A549 (cell line): ENCODE data around the gene EIF3A.

Source experiments
- EHMT2 ChIP-seq: fragments of 200-600 bp; sonication (generic); IDR thresholded peaks from 2 replicates; pipeline ENCODE4 v1.6.1; 2016; ENCODE audit warnings: antibody characterized with exemption, low read depth, mild to moderate bottlenecking, moderate library complexity
- EP300 ChIP-seq, 2 experiments: fragments of >200 bp; sonication (Bioruptor Twin); formaldehyde crosslinking; IDR thresholded peaks; 2 replicates in 1 of 2; 3 replicates in 1 of 2; pipeline ENCODE4 v1.6.1; 2016 to 2017
- HDAC2 ChIP-seq: fragments of 200-600 bp; sonication (generic); IDR thresholded peaks from 2 replicates; pipeline ENCODE4 v1.6.1; 2016
- NFE2L2 ChIP-seq: fragments of 150-350 bp; conservative IDR thresholded peaks from 2 replicates; pipeline ENCODE4 v1.6.1; 2014; ENCODE audit warnings: low read length
- POLR2A ChIP-seq: IDR thresholded peaks from 2 replicates; pipeline ENCODE4 v1.6.1; 2012; ENCODE audit warnings: mild to moderate bottlenecking, low read length
- RAD21 ChIP-seq, 2 experiments: fragments of >200 bp in 1 of 2; sonication (Bioruptor Twin) in 1 of 2; formaldehyde crosslinking in 1 of 2; IDR thresholded peaks in 1 of 2; conservative IDR thresholded peaks in 1 of 2; 2 replicates in 1 of 2; 3 replicates in 1 of 2; pipeline ENCODE4 v1.6.1; 2012 to 2018; ENCODE audit warnings: inconsistent platforms in 1 of 2
- RCOR1 ChIP-seq: fragments of 150-350 bp; IDR thresholded peaks from 2 replicates; pipeline ENCODE4 v1.6.1; 2014; ENCODE audit warnings: antibody characterized with exemption, low read length, low read depth
- TF ChIP-seq, protein P1 (sequence below): fragments of 200-600 bp; sonication (generic); IDR thresholded peaks from 2 replicates; pipeline ENCODE4 v1.6.1; 2016; ENCODE audit warnings: antibody characterized with exemption, mild to moderate bottlenecking, moderate library complexity
- TF ChIP-seq, protein P2 (sequence below): IDR thresholded peaks from 2 replicates; pipeline ENCODE4 v1.6.1; 2012
- TF ChIP-seq, protein P3 (sequence below): fragments of 250-450 bp; sonication (Bioruptor Pico); IDR thresholded peaks from 2 replicates; pipeline ENCODE4 v1.5.0; 2020; ENCODE audit warnings: low read depth, mild to moderate bottlenecking, moderate library complexity
- TF ChIP-seq, protein P4 (sequence below): fragments of >200 bp; sonication (Bioruptor Twin); formaldehyde crosslinking; IDR thresholded peaks from 3 replicates; pipeline ENCODE4 v1.5.1; 2016
- TF ChIP-seq, protein P5 (sequence below): fragments of >200 bp; sonication (Bioruptor Twin); formaldehyde crosslinking; IDR thresholded peaks from 2 replicates; pipeline ENCODE4 v1.6.1; 2016
- TF ChIP-seq, protein P6 (sequence below): fragments of 150-350 bp; IDR thresholded peaks from 2 replicates; pipeline ENCODE4 v1.6.1; 2014; ENCODE audit warnings: low read depth, mild to moderate bottlenecking, low read length
- TF ChIP-seq, protein P7 (sequence below): fragments of 250-450 bp; sonication (Bioruptor Pico); IDR thresholded peaks from 2 replicates; pipeline ENCODE4 v1.5.0; 2021; ENCODE audit warnings: mild to moderate bottlenecking, moderate library complexity, borderline replicate concordance

DNA sequence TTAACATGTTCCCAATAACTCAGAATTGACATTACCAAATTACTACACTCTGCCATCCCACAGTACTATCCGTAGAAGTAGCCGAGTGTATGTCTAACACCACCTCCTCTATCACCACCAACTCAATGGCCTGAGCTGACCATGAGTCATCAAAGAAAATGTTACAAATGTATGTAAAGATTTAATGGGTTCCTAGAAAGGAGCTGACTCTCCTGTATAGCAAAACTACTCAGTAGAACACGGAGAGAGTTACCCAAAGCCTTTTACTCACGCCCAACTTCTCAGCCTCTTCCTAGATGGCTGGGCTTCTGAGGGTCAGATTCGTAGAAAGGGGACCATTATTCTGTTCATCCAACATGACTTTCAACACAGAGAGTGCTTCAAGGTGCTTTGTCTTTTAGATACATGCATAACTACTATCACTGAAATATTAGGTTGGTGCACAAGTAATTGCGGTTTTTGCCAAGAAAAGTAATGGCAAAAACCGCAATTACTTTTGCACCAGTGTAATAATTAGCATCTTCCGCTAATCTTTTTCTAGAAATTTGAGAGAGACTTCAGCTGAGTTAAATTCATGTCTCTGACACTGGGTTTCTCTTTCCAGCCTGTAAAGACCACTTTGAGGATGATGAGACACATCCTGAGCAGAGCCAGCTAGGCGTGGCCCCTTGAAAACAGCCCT lies 75.1 kb downstream of the EIF3A start:
- TF ChIP-seq, protein P1, sequence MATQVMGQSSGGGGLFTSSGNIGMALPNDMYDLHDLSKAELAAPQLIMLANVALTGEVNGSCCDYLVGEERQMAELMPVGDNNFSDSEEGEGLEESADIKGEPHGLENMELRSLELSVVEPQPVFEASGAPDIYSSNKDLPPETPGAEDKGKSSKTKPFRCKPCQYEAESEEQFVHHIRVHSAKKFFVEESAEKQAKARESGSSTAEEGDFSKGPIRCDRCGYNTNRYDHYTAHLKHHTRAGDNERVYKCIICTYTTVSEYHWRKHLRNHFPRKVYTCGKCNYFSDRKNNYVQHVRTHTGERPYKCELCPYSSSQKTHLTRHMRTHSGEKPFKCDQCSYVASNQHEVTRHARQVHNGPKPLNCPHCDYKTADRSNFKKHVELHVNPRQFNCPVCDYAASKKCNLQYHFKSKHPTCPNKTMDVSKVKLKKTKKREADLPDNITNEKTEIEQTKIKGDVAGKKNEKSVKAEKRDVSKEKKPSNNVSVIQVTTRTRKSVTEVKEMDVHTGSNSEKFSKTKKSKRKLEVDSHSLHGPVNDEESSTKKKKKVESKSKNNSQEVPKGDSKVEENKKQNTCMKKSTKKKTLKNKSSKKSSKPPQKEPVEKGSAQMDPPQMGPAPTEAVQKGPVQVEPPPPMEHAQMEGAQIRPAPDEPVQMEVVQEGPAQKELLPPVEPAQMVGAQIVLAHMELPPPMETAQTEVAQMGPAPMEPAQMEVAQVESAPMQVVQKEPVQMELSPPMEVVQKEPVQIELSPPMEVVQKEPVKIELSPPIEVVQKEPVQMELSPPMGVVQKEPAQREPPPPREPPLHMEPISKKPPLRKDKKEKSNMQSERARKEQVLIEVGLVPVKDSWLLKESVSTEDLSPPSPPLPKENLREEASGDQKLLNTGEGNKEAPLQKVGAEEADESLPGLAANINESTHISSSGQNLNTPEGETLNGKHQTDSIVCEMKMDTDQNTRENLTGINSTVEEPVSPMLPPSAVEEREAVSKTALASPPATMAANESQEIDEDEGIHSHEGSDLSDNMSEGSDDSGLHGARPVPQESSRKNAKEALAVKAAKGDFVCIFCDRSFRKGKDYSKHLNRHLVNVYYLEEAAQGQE = no peak
- TF ChIP-seq HDAC2 (no peak), EP300 (IDR thresholded peaks at IDR 0.05) (no peak), EHMT2 (no peak), NFE2L2 (no peak), RAD21 (conservative IDR thresholded peaks at IDR 0.05 in 1 of 2, IDR thresholded peaks at IDR 0.05 in 1 of 2) (no peak), RCOR1 (no peak), POLR2A (no peak)
- TF ChIP-seq, protein P2, sequence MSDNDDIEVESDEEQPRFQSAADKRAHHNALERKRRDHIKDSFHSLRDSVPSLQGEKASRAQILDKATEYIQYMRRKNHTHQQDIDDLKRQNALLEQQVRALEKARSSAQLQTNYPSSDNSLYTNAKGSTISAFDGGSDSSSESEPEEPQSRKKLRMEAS = no peak
- TF ChIP-seq, protein P3, sequence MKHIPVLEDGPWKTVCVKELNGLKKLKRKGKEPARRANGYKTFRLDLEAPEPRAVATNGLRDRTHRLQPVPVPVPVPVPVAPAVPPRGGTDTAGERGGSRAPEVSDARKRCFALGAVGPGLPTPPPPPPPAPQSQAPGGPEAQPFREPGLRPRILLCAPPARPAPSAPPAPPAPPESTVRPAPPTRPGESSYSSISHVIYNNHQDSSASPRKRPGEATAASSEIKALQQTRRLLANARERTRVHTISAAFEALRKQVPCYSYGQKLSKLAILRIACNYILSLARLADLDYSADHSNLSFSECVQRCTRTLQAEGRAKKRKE (CRISPR knock-in tag) = no peak
- TF ChIP-seq, protein P4, sequence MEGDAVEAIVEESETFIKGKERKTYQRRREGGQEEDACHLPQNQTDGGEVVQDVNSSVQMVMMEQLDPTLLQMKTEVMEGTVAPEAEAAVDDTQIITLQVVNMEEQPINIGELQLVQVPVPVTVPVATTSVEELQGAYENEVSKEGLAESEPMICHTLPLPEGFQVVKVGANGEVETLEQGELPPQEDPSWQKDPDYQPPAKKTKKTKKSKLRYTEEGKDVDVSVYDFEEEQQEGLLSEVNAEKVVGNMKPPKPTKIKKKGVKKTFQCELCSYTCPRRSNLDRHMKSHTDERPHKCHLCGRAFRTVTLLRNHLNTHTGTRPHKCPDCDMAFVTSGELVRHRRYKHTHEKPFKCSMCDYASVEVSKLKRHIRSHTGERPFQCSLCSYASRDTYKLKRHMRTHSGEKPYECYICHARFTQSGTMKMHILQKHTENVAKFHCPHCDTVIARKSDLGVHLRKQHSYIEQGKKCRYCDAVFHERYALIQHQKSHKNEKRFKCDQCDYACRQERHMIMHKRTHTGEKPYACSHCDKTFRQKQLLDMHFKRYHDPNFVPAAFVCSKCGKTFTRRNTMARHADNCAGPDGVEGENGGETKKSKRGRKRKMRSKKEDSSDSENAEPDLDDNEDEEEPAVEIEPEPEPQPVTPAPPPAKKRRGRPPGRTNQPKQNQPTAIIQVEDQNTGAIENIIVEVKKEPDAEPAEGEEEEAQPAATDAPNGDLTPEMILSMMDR = no peak
- TF ChIP-seq, protein P5, sequence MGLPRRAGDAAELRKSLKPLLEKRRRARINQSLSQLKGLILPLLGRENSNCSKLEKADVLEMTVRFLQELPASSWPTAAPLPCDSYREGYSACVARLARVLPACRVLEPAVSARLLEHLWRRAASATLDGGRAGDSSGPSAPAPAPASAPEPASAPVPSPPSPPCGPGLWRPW = no peak
- TF ChIP-seq, protein P6, sequence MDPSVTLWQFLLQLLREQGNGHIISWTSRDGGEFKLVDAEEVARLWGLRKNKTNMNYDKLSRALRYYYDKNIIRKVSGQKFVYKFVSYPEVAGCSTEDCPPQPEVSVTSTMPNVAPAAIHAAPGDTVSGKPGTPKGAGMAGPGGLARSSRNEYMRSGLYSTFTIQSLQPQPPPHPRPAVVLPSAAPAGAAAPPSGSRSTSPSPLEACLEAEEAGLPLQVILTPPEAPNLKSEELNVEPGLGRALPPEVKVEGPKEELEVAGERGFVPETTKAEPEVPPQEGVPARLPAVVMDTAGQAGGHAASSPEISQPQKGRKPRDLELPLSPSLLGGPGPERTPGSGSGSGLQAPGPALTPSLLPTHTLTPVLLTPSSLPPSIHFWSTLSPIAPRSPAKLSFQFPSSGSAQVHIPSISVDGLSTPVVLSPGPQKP = no peak
- TF ChIP-seq, protein P7, sequence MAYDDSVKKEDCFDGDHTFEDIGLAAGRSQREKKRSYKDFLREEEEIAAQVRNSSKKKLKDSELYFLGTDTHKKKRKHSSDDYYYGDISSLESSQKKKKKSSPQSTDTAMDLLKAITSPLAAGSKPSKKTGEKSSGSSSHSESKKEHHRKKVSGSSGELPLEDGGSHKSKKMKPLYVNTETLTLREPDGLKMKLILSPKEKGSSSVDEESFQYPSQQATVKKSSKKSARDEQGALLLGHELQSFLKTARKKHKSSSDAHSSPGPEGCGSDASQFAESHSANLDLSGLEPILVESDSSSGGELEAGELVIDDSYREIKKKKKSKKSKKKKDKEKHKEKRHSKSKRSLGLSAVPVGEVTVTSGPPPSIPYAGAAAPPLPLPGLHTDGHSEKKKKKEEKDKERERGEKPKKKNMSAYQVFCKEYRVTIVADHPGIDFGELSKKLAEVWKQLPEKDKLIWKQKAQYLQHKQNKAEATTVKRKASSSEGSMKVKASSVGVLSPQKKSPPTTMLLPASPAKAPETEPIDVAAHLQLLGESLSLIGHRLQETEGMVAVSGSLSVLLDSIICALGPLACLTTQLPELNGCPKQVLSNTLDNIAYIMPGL = no peak
